GM08714 (cell line): Measurements from ENCODE around the gene CEP72.

Source experiments
- H3K4me3 ChIP-seq: fragments of 200-500 bp; sonication (Bioruptor generic); 2 replicates; pipeline ENCODE4 v1.5.1; 2014; ENCODE audit warnings: mild to moderate bottlenecking, low read length, inconsistent platforms
- ZNF274 ChIP-seq: IDR thresholded peaks from 2 replicates; pipeline ENCODE4 v1.6.1; 2012; ENCODE audit warnings: mild to moderate bottlenecking, low read depth, low read length

The CEP72 gene

GRCh38 chr5:640461-641330, 28.6 kb downstream of the CEP72 start:
- TF ChIP-seq ZNF274: no peak
- H3K4me3 ChIP-seq: no peak overlapping the region

GRCh38 chr5:641331-641765, 29.2 kb downstream of the CEP72 start:
- TF ChIP-seq ZNF274: no peak
- no peak overlapping the region for H3K4me3 ChIP-seq

- TF ChIP-seq ZNF274: no peak
- H3K4me3 ChIP-seq: no peak overlapping the region
Observed at GRCh38 chr5:642481-642880, 30.3 kb downstream of the CEP72 start.

GRCh38 chr5:643351-643801, 31.2 kb downstream of the CEP72 start:
- TF ChIP-seq ZNF274: no peak
- H3K4me3 ChIP-seq: no peak overlapping the region

GRCh38 chr5:643811-644271, 31.7 kb downstream of the CEP72 start:
- no peak for TF ChIP-seq ZNF274
- no peak overlapping the region for H3K4me3 ChIP-seq

GRCh38 chr5:644509-644908, 32.4 kb downstream of the CEP72 start:
- no peak overlapping the region for H3K4me3 ChIP-seq
- TF ChIP-seq ZNF274: no peak

- TF ChIP-seq ZNF274: no peak
- H3K4me3 ChIP-seq: no peak overlapping the region
Observed at GRCh38 chr5:644971-645370, 32.8 kb downstream of the CEP72 start.

- no peak overlapping the region for H3K4me3 ChIP-seq
- TF ChIP-seq ZNF274: no peak
Observed at GRCh38 chr5:645421-645820, 33.3 kb downstream of the CEP72 start.

GRCh38 chr5:646396-647201, 34.5 kb downstream of the CEP72 start:
- no peak overlapping the region for H3K4me3 ChIP-seq
- TF ChIP-seq ZNF274: no peak

- no peak overlapping the region for H3K4me3 ChIP-seq
Observed at GRCh38 chr5:647311-647710, 35.2 kb downstream of the CEP72 start.

GRCh38 chr5:647727-648126, 35.6 kb downstream of the CEP72 start:
- H3K4me3 ChIP-seq: no peak overlapping the region
- TF ChIP-seq ZNF274: no peak

More at GRCh38 chr5:647311-647710, 35.2 kb downstream of the CEP72 start:
- no peak for TF ChIP-seq ZNF274

GRCh38 chr5:651296-652022, 39.3 kb downstream of the CEP72 start:
- H3K4me3 ChIP-seq: no peak overlapping the region
- no peak for TF ChIP-seq ZNF274

- no peak for TF ChIP-seq ZNF274
- H3K4me3 ChIP-seq: no peak overlapping the region
Observed at GRCh38 chr5:652023-652515, 39.9 kb downstream of the CEP72 start.
